Suprapubic skin (tissue), 4 donors: ENCODE data around the gene GPR25. TPM values are rescaled to one million over a fixed set of nuclear protein-coding genes. Genes with fewer than 3 reads are reported as not detected.

Experiments used
- DNase-seq, 2 donors: peaks; one replicate each; pipeline ENCODE4 v3.0.0-alpha.2; 2019; ENCODE audit warnings: low spot score in 2 of 2
- H3K27ac ChIP-seq: fragments of 200-600 bp; sonication (generic); one replicate; pipeline ENCODE4 v1.5.1; 2019
- H3K27me3 ChIP-seq: fragments of 200-600 bp; sonication (generic); one replicate; pipeline ENCODE4 v1.5.1; 2019
- H3K36me3 ChIP-seq: fragments of 200-600 bp; sonication (generic); one replicate; pipeline ENCODE4 v1.5.1; 2019
- H3K4me1 ChIP-seq: fragments of 200-600 bp; sonication (generic); one replicate; pipeline ENCODE4 v1.5.1; 2019
- H3K4me3 ChIP-seq: fragments of 200-600 bp; sonication (generic); one replicate; pipeline ENCODE4 v1.5.1; 2019; ENCODE audit warnings: mild to moderate bottlenecking
- H3K9me3 ChIP-seq: fragments of 200-600 bp; sonication (generic); one replicate; pipeline ENCODE4 v1.5.1; 2019
- CTCF ChIP-seq, 2 donors: fragments of 200-600 bp in 1 of 2; fragments of 450-650 bp in 1 of 2; sonication (generic) in 1 of 2; IDR thresholded peaks; one replicate each; pipeline ENCODE4 v1.5.1; 2016 to 2019; ENCODE audit warnings: antibody characterized with exemption in 2 of 2, mild to moderate bottlenecking in 1 of 2, moderate library complexity in 1 of 2
- EP300 ChIP-seq: sonication (generic); formaldehyde crosslinking; IDR thresholded peaks from one replicate; pipeline ENCODE4 v1.6.1; 2017; ENCODE audit warnings: antibody characterized with exemption
- POLR2A ChIP-seq, 2 donors: fragments of 450-650 bp; IDR thresholded peaks; one replicate each; pipeline ENCODE4 v1.6.1; 2017; ENCODE audit warnings: antibody characterized with exemption in 2 of 2, mild to moderate bottlenecking in 2 of 2, moderate library complexity in 2 of 2
- POLR2AphosphoS5 ChIP-seq, 3 donors: sonication (generic); formaldehyde crosslinking; IDR thresholded peaks; one replicate each; pipeline ENCODE4 v1.6.1; 2017; ENCODE audit warnings: antibody characterized with exemption in 3 of 3
- WGBS: methylation state at CpG from one replicate; pipeline ENCODE4 v1.1.5; 2018; 5-methylcytosine and 5-hydroxymethylcytosine counted together
- total RNA-seq, 4 donors: library from RNA; depleted of rRNA; stranded (reverse); fragments of >200 nt; gene quantifications; one replicate each; pipeline ENCODE4 v1.1.0, GENCODE V29; 2016

Gene GPR25
- total RNA-seq, 4 donors from 2014 or later, result not detected

- H3K4me1 ChIP-seq, result peaks cover 14% of the 10 kb centered on the region
- no peak overlapping the region for H3K4me3 ChIP-seq
- peaks cover 69% of the 10 kb centered on the region for H3K27me3 ChIP-seq
- TF ChIP-seq EP300 (no peak), POLR2A (IDR thresholded peaks at IDR 0.05) (no peak), POLR2AphosphoS5 (IDR thresholded peaks at IDR 0.05) (no peak), CTCF (IDR thresholded peaks at IDR 0.05) (no peak)
- DNase-seq, result no peak
- H3K9me3 ChIP-seq, result no peaks in the 10 kb centered on the region
- no peaks in the 10 kb centered on the region for H3K36me3 ChIP-seq
- WGBS, result 90% methylated on average over 6 of the region's 6 CpGs
- no peak overlapping the region for H3K27ac ChIP-seq
Observed at GRCh38 chr1:200874694-200875093, 1.9 kb downstream of the GPR25 start.

GRCh38 chr1:200875416-200875815 lies 2.6 kb downstream of the GPR25 start:
- WGBS, result 86% methylated on average over 5 of the region's 5 CpGs
- Histone ChIP-seq H3K4me1 (peaks cover 14% of the 10 kb centered on the region), H3K4me3 (no peak overlapping the region), H3K27me3 (peaks cover 62% of the 10 kb centered on the region), H3K27ac (no peak overlapping the region), H3K9me3 (no peaks in the 10 kb centered on the region), H3K36me3 (no peaks in the 10 kb centered on the region)
- TF ChIP-seq EP300 (no peak), CTCF (IDR thresholded peaks at IDR 0.05) (no peak), POLR2AphosphoS5 (IDR thresholded peaks at IDR 0.05) (no peak), POLR2A (IDR thresholded peaks at IDR 0.05) (no peak)
- no peak for DNase-seq

- Histone ChIP-seq H3K27me3 (peaks cover 46% of the 10 kb centered on the region), H3K9me3 (no peaks in the 10 kb centered on the region), H3K4me1 (peaks cover 14% of the 10 kb centered on the region), H3K27ac (no peak overlapping the region), H3K4me3 (no peak overlapping the region), H3K36me3 (no peaks in the 10 kb centered on the region)
- 65% methylated on average over 3 of the region's 3 CpGs for WGBS
- DNase-seq, result no peak
- TF ChIP-seq EP300, result no peak
- TF ChIP-seq POLR2AphosphoS5 (IDR thresholded peaks at IDR 0.05), result no peak
- no peak for TF ChIP-seq CTCF (IDR thresholded peaks at IDR 0.05)
- no peak for TF ChIP-seq POLR2A (IDR thresholded peaks at IDR 0.05)
Observed at GRCh38 chr1:200877010-200877409, 4.2 kb downstream of the GPR25 start.

GRCh38 chr1:200877839-200878551 lies 5.2 kb downstream of the GPR25 start:
- 82% methylated on average over 6 of the region's 6 CpGs for WGBS
- TF ChIP-seq POLR2AphosphoS5 (IDR thresholded peaks at IDR 0.05) (no peak), EP300 (no peak), CTCF (IDR thresholded peaks at IDR 0.05) (no peak), POLR2A (IDR thresholded peaks at IDR 0.05) (no peak)
- Histone ChIP-seq H3K9me3 (no peaks in the 10 kb centered on the region), H3K4me3 (no peak overlapping the region), H3K36me3 (no peaks in the 10 kb centered on the region), H3K27me3 (peaks cover 36% of the 10 kb centered on the region), H3K27ac (no peak overlapping the region), H3K4me1 (peaks cover 11% of the 10 kb centered on the region)
- DNase-seq, result no peak

- no peak for TF ChIP-seq POLR2A (IDR thresholded peaks at IDR 0.05)
- TF ChIP-seq CTCF (IDR thresholded peaks at IDR 0.05), result no peak
- TF ChIP-seq EP300, result no peak
- WGBS, result 50% methylated on average over 3 of the region's 3 CpGs
- no peak for DNase-seq
Observed at GRCh38 chr1:200880212-200880611, 7.4 kb downstream of the GPR25 start.

More at GRCh38 chr1:200880212-200880611, 7.4 kb downstream of the GPR25 start:
- H3K27me3 ChIP-seq, result peaks cover 20% of the 10 kb centered on the region
- H3K4me3 ChIP-seq, result no peak overlapping the region
- H3K36me3 ChIP-seq, result no peaks in the 10 kb centered on the region
- H3K4me1 ChIP-seq, result no peaks in the 10 kb centered on the region
- no peak overlapping the region for H3K27ac ChIP-seq
- H3K9me3 ChIP-seq, result no peaks in the 10 kb centered on the region
